GM12874 (cell line): Measurements from ENCODE around the gene ATR.

Source experiments
- TF ChIP-seq, protein P1 (sequence below): IDR thresholded peaks from 2 replicates; pipeline ENCODE4 v1.5.1; 2011; ENCODE audit warnings: low read depth, mild to moderate bottlenecking, control low read depth, low read length, moderate library complexity; ENCODE audit not compliant: insufficient read depth

The ATR gene

DNA sequence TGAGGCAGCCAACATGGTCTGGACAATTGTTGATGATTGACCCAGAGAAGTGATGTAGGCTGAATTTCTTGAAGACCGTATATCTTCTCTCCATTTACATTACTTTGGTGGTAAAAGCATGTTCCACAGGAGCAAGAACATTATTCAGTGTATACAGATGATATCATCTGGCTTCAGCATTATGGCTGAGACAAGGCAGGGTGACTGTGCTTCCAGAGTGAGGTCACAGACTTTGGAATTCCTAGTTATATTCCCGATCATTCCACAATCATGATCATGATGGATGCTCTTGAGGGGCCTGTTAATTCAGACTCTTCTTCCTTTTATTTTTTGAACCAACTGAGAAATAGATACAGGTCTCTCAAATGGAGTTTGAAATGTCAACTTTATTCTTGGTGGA is 36.6 kb upstream of the ATR start:
- TF ChIP-seq, protein P1, sequence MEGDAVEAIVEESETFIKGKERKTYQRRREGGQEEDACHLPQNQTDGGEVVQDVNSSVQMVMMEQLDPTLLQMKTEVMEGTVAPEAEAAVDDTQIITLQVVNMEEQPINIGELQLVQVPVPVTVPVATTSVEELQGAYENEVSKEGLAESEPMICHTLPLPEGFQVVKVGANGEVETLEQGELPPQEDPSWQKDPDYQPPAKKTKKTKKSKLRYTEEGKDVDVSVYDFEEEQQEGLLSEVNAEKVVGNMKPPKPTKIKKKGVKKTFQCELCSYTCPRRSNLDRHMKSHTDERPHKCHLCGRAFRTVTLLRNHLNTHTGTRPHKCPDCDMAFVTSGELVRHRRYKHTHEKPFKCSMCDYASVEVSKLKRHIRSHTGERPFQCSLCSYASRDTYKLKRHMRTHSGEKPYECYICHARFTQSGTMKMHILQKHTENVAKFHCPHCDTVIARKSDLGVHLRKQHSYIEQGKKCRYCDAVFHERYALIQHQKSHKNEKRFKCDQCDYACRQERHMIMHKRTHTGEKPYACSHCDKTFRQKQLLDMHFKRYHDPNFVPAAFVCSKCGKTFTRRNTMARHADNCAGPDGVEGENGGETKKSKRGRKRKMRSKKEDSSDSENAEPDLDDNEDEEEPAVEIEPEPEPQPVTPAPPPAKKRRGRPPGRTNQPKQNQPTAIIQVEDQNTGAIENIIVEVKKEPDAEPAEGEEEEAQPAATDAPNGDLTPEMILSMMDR = no peak

GRCh38 chr3:142614059-142614626 is 35.6 kb upstream of the ATR start:
- TF ChIP-seq, protein P1 = no peak

GRCh38 chr3:142613491-142613890 is 35.0 kb upstream of the ATR start:
- TF ChIP-seq, protein P1 = no peak

DNA sequence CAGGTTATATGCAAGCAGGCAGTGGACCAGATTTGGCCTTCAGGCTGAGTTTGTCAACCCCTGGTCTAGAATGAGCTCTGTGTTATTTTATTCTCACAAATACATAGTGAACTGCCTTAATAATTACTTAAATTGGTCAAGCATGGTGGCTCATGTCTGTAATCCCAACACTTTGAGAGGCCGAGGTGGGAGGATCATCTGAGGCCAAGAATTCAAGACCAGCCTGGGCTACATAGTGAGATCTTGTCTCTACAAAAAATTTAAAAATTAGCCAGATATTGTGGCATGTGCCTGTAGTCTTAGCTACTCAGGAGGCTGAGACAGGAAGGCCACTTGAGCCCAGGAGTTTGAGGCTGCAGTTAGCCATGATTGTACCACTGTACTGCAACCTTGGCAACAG is 32.7 kb upstream of the ATR start:
- TF ChIP-seq, protein P1 = no peak

GRCh38 chr3:142609136-142609535 is 30.6 kb upstream of the ATR start:
- TF ChIP-seq, protein P1 = no peak

DNA sequence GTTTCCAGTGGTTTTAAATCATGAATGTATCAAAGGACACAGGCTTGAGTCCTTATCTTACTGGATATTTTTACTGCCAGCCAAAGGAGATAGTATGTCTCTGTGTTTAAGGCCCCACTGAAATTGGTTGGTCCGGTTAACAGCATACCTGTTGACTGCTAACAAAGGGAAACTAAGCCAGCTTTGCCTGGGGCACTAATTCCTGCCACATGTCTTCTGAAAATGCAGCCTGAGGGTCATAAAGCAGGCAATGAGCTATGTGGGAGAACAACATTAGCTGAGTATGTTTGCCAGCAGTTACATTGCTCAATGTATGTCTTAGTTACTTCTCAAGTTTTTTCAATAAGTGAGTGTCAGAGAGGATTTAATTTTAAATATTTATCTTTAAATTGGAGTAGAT is 30.1 kb upstream of the ATR start:
- TF ChIP-seq, protein P1 = no peak

DNA sequence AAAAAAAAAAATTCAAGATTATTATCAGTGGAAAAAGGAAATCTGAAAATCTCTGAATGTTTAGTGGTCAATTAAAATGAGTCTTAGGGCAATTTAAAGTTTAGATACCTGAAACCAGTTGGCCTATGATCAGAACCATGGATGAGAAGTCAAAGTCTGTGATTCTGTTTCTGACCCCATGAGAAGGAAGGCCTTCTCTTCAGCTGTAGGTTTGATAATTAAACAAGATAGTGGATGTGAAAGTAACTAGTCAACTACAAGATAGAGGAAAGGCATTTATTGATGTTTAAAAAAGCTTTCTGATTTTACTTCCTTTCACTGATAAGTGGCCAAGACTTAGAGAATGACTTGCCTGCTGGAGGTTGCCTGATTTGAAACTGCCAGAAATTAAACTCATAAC is 26.4 kb upstream of the ATR start:
- TF ChIP-seq, protein P1 = no peak
